Keratinocyte (primary cell): ENCODE data around the gene TAS1R2. TPM values are rescaled to one million over a fixed set of nuclear protein-coding genes. Genes with fewer than 3 reads are reported as not detected.

Experiments used
- DNase-seq: peaks from one replicate; pipeline ENCODE4 v3.0.0-alpha.2; 2011; ENCODE audit warnings: low read depth, missing footprints, low spot score
- FAIRE-seq: peaks from 2 replicates; lab custom pipeline; 2011; peaks lifted over from hg19 to GRCh38; lab: Jason Lieb, UNC
- H2AFZ ChIP-seq: 2 replicates; pipeline ENCODE4 v1.6.0; 2012; ENCODE audit warnings: low read length, control low read depth, inconsistent platforms; ENCODE audit not compliant: control insufficient read depth
- H3K27ac ChIP-seq: 2 replicates; pipeline ENCODE4 v1.5.1; 2011; ENCODE audit warnings: low read length; ENCODE audit not compliant: control insufficient read depth, insufficient read depth
- H3K27me3 ChIP-seq: 3 replicates; pipeline ENCODE4 v1.6.0; 2011; ENCODE audit warnings: low read length; ENCODE audit not compliant: control insufficient read depth, insufficient read depth; ENCODE audit errors: extremely low read depth
- H3K36me3 ChIP-seq, 2 experiments: 2 replicates in 1 of 2; 3 replicates in 1 of 2; pipeline ENCODE4 v1.5.1; 2011; ENCODE audit warnings: low read length in 2 of 2, mild to moderate bottlenecking in 1 of 2; ENCODE audit not compliant: control insufficient read depth in 2 of 2, insufficient read depth in 2 of 2; ENCODE audit errors: extremely low read depth in 1 of 2
- H3K4me1 ChIP-seq: 3 replicates; pipeline ENCODE4 v1.5.1; 2011; ENCODE audit warnings: low read length; ENCODE audit not compliant: control insufficient read depth, insufficient read depth; ENCODE audit errors: extremely low read depth
- H3K4me2 ChIP-seq: 3 replicates; pipeline ENCODE4 v1.6.0; 2011; ENCODE audit warnings: low read depth, low read length; ENCODE audit not compliant: control insufficient read depth, insufficient read depth; ENCODE audit errors: extremely low read depth
- H3K4me3 ChIP-seq, 3 experiments: fragments of 200-600 bp in 1 of 3; sonication (generic) in 1 of 3; 2 replicates in 2 of 3; 3 replicates in 1 of 3; pipeline ENCODE4 v1.5.1; 2011 to 2016; ENCODE audit warnings: low read length in 3 of 3, mild to moderate bottlenecking in 3 of 3, control low read depth in 2 of 3, inconsistent platforms in 1 of 3, low read depth in 1 of 3, mixed read lengths in 1 of 3, mixed run types in 1 of 3, moderate library complexity in 1 of 3; ENCODE audit not compliant: control insufficient read depth in 2 of 3, insufficient read depth in 2 of 3; ENCODE audit errors: extremely low read depth in 1 of 3
- H3K79me2 ChIP-seq: 2 replicates; pipeline ENCODE4 v1.6.0; 2012; ENCODE audit warnings: low read length; ENCODE audit not compliant: control insufficient read depth, insufficient read depth
- H3K9ac ChIP-seq: 3 replicates; pipeline ENCODE4 v1.6.0; 2011; ENCODE audit warnings: low read length; ENCODE audit not compliant: control insufficient read depth, insufficient read depth; ENCODE audit errors: extremely low read depth
- H3K9me1 ChIP-seq: 3 replicates; pipeline ENCODE4 v1.6.0; 2011; ENCODE audit warnings: low read length; ENCODE audit not compliant: control insufficient read depth, insufficient read depth; ENCODE audit errors: extremely low read depth
- H3K9me3 ChIP-seq: 2 replicates; pipeline ENCODE4 v1.5.1; 2012; ENCODE audit warnings: low read depth, low read length; ENCODE audit not compliant: control insufficient read depth
- H4K20me1 ChIP-seq: 3 replicates; pipeline ENCODE4 v1.6.0; 2011; ENCODE audit warnings: low read length; ENCODE audit not compliant: control insufficient read depth, insufficient read depth; ENCODE audit errors: extremely low read depth
- CTCF ChIP-seq, 3 experiments: IDR thresholded peaks in 1 of 3; conservative IDR thresholded peaks in 1 of 3; optimal IDR thresholded peaks in 1 of 3; 2 replicates in 2 of 3; 3 replicates in 1 of 3; pipeline versions ENCODE3 to v1.5.1; 2011; ENCODE audit warnings: low read length in 3 of 3, mild to moderate bottlenecking in 3 of 3, moderate library complexity in 2 of 3, control low read depth in 1 of 3, inconsistent platforms in 1 of 3; ENCODE audit not compliant: insufficient read depth in 2 of 3; ENCODE audit errors: extremely low read depth in 1 of 3
- EZH2 ChIP-seq: IDR thresholded peaks from one replicate; pipeline ENCODE4 v1.6.1; 2012; ENCODE audit warnings: inconsistent platforms, mild to moderate bottlenecking, low read length, moderate library complexity
- dilution Hi-C: fragments of 300-500 bp; cut with MboI; formaldehyde crosslinking; loops from one replicate; pipeline ENCODE4 v1.7.0; 2020; ENCODE audit warnings: low sequenced_read_pairs; ENCODE audit not compliant: extremely low pct_ligation_motif_present
- polyA plus RNA-seq, 5 experiments: library from polyadenylated mRNA; depleted of rRNA in 3 of 5; stranded (reverse) in 3 of 5; stranded (forward) in 1 of 5; unstranded in 1 of 5; fragments of >200 nt; gene quantifications; 1 replicate in 1 of 5; 2 replicates in 3 of 5; 3 replicates in 1 of 5; pipeline versions ENCODE4 v1.2.1 to v1.2.3, GENCODE V29; 2011 to 2012; ENCODE audit warnings: missing spikeins in 2 of 5, low read depth in 1 of 5, low replicate concordance in 1 of 5

TAS1R2 gene
- polyA plus RNA-seq, 1 donor (not counting 4 experiments of a cell fraction or from before 2014, with no cell fraction given): not detected

- Histone ChIP-seq H3K4me1 (peaks cover 29% of the 10 kb centered on the region), H3K27ac (no peak overlapping the region), H3K4me2 (no peak overlapping the region), H3K79me2 (no peaks in the 10 kb centered on the region), H3K36me3 (peaks cover 22 to 34% of the 10 kb centered on the region in 2 experiments), H4K20me1 (no peaks in the 10 kb centered on the region), H3K27me3 (no peaks in the 10 kb centered on the region), H2AFZ (no peak overlapping the region), H3K4me3 (no peak overlapping the region), H3K9ac (no peak overlapping the region), H3K9me1 (no peaks in the 10 kb centered on the region), H3K9me3 (no peaks in the 10 kb centered on the region)
- TF ChIP-seq EZH2 (no peak), CTCF (optimal IDR thresholded peaks at IDR 0.05 in 1 of 3, IDR thresholded peaks at IDR 0.05 in 1 of 3, conservative IDR thresholded peaks at IDR 0.05 in 1 of 3; ENCODE audit: extremely low read depth in 1 of 3, insufficient read depth in 2 of 3, low read length in 3 of 3) (no peak)
- dilution Hi-C loops: no loop called here
- FAIRE-seq (no peak), DNase-seq (no peak)
Observed at GRCh38 chr1:18881164-18881563, 21.7 kb upstream of the TAS1R2 start.

GRCh38 chr1:18880585-18880984, 21.1 kb upstream of the TAS1R2 start:
- peaks cover 25 to 32% of the 10 kb centered on the region in 2 experiments for H3K36me3 ChIP-seq

More at GRCh38 chr1:18880585-18880984, 21.1 kb upstream of the TAS1R2 start:
- no peak overlapping the region for H3K4me3 ChIP-seq
- H3K4me1 ChIP-seq: peaks cover 23% of the 10 kb centered on the region
- DNase-seq (no peak), FAIRE-seq (peak; percentile 36)
- H3K4me2 ChIP-seq: no peak overlapping the region
- H3K9ac ChIP-seq: no peak overlapping the region
- H3K9me1 ChIP-seq: no peaks in the 10 kb centered on the region
- no peak overlapping the region for H2AFZ ChIP-seq
- no peaks in the 10 kb centered on the region for H4K20me1 ChIP-seq
- TF ChIP-seq CTCF (optimal IDR thresholded peaks at IDR 0.05 in 1 of 3, IDR thresholded peaks at IDR 0.05 in 1 of 3, conservative IDR thresholded peaks at IDR 0.05 in 1 of 3; ENCODE audit: extremely low read depth in 1 of 3, insufficient read depth in 2 of 3, low read length in 3 of 3) (no peak), EZH2 (no peak)
- no peaks in the 10 kb centered on the region for H3K9me3 ChIP-seq
- H3K27me3 ChIP-seq: no peaks in the 10 kb centered on the region
- H3K79me2 ChIP-seq: no peaks in the 10 kb centered on the region
- H3K27ac ChIP-seq: no peak overlapping the region
- dilution Hi-C loops: no loop called here
